Suprapubic skin (tissue), 4 donors: ENCODE data around the gene WWTR1. TPM values are rescaled to one million over a fixed set of nuclear protein-coding genes. Genes with fewer than 3 reads are reported as not detected.

Experiments used
- DNase-seq, 2 donors: peaks; one replicate each; pipeline ENCODE4 v3.0.0-alpha.2; 2019; ENCODE audit warnings: low spot score in 2 of 2
- H3K27ac ChIP-seq: fragments of 200-600 bp; sonication (generic); one replicate; pipeline ENCODE4 v1.5.1; 2019
- H3K27me3 ChIP-seq: fragments of 200-600 bp; sonication (generic); one replicate; pipeline ENCODE4 v1.5.1; 2019
- H3K36me3 ChIP-seq: fragments of 200-600 bp; sonication (generic); one replicate; pipeline ENCODE4 v1.5.1; 2019
- H3K4me1 ChIP-seq: fragments of 200-600 bp; sonication (generic); one replicate; pipeline ENCODE4 v1.5.1; 2019
- H3K4me3 ChIP-seq: fragments of 200-600 bp; sonication (generic); one replicate; pipeline ENCODE4 v1.5.1; 2019; ENCODE audit warnings: mild to moderate bottlenecking
- H3K9me3 ChIP-seq: fragments of 200-600 bp; sonication (generic); one replicate; pipeline ENCODE4 v1.5.1; 2019
- EP300 ChIP-seq: sonication (generic); formaldehyde crosslinking; IDR thresholded peaks from one replicate; pipeline ENCODE4 v1.6.1; 2017; ENCODE audit warnings: antibody characterized with exemption
- POLR2A ChIP-seq, 2 donors: fragments of 450-650 bp; IDR thresholded peaks; one replicate each; pipeline ENCODE4 v1.6.1; 2017; ENCODE audit warnings: antibody characterized with exemption in 2 of 2, mild to moderate bottlenecking in 2 of 2, moderate library complexity in 2 of 2
- POLR2AphosphoS5 ChIP-seq, 3 donors: sonication (generic); formaldehyde crosslinking; IDR thresholded peaks; one replicate each; pipeline ENCODE4 v1.6.1; 2017; ENCODE audit warnings: antibody characterized with exemption in 3 of 3
- WGBS: methylation state at CpG from one replicate; pipeline ENCODE4 v1.1.5; 2018; 5-methylcytosine and 5-hydroxymethylcytosine counted together
- total RNA-seq, 4 donors: library from RNA; depleted of rRNA; stranded (reverse); fragments of >200 nt; gene quantifications; one replicate each; pipeline ENCODE4 v1.1.0, GENCODE V29; 2016
- TF ChIP-seq, protein P1 (sequence below), 2 donors: fragments of 200-600 bp in 1 of 2; fragments of 450-650 bp in 1 of 2; sonication (generic) in 1 of 2; IDR thresholded peaks; one replicate each; pipeline ENCODE4 v1.5.1; 2016 to 2019; ENCODE audit warnings: antibody characterized with exemption in 2 of 2, mild to moderate bottlenecking in 1 of 2, moderate library complexity in 1 of 2

Gene WWTR1
- total RNA-seq, 4 donors from 2014 or later, result 33.0 to 68.9 (median 52.1) TPM

DNA sequence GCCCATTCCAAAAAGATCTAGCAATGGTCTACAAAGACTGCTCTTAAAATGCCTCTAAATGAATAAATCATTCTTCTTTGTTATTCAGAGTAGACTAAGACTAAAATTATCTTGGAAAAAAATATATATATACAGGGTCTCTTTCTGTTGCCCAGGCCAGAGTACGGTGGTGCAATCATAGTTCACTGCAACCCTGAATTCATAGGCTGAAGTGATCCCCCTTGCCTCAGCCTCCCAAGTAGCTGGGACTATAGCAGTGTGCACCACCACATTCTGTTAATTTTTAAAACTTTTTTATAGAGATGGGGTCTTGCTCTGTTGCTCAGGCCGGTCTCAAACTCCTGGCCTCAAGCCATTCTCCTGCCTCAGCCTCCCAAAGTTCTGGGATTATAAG, 18.7 kb downstream of the WWTR1 start:
- peak overlapping the region; percentile 27 for H3K4me3 ChIP-seq

DNA sequence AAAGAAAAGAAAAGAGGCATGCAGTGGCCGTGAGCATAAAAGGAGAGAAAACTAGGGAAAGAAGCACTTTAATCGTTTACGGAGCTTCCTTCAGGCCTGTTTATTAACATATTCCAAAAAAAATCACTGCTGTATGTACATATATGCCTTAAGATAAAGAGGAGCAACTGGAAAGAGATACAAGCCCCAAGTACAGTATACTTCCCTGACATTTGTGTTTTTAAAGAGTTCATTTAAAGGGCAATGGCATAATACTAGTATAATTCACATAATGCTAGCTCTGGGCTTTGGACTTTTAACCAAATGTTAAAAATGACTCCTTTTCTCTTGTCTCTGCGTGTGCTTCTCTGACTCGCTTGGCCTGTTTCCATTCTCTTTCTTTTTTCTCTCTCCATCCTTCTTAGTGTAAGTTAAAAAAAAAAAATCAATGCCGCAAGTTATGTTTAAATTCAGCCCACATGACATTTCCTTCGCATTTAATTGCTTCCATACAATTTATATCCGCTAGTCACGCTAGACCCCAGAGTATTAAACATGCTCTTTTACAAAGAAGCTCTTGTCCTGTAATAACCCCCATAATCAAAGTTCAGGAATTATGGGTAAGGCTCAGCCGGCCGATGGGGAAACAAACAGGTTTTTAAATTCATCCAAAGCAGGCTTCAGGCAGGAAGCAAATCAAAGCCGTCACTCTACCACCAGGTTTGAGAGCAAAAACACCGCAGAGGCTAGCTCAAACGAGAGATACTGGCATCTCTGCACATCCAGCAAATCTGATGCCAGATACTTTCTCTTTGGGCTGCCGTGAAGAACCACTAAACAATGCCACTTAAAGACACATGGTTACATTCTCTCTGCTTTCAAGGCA, 19.4 kb downstream of the WWTR1 start:
- no peak for DNase-seq
- peak overlapping the region; percentile 27 for H3K4me3 ChIP-seq
- WGBS, result 24% methylated on average over 15 of the region's 15 CpGs
- H3K27me3 ChIP-seq, result no peaks in the 10 kb centered on the region
- peaks cover 54% of the 10 kb centered on the region for H3K4me1 ChIP-seq
- peak overlapping the region; percentile 42 for H3K27ac ChIP-seq
- no peaks in the 10 kb centered on the region for H3K36me3 ChIP-seq
- TF ChIP-seq POLR2AphosphoS5 (IDR thresholded peaks at IDR 0.05) (no peak), EP300 (no peak), POLR2A (IDR thresholded peaks at IDR 0.05) (no peak)
- TF ChIP-seq, protein P1, sequence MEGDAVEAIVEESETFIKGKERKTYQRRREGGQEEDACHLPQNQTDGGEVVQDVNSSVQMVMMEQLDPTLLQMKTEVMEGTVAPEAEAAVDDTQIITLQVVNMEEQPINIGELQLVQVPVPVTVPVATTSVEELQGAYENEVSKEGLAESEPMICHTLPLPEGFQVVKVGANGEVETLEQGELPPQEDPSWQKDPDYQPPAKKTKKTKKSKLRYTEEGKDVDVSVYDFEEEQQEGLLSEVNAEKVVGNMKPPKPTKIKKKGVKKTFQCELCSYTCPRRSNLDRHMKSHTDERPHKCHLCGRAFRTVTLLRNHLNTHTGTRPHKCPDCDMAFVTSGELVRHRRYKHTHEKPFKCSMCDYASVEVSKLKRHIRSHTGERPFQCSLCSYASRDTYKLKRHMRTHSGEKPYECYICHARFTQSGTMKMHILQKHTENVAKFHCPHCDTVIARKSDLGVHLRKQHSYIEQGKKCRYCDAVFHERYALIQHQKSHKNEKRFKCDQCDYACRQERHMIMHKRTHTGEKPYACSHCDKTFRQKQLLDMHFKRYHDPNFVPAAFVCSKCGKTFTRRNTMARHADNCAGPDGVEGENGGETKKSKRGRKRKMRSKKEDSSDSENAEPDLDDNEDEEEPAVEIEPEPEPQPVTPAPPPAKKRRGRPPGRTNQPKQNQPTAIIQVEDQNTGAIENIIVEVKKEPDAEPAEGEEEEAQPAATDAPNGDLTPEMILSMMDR (IDR thresholded peaks at IDR 0.05), result no peak
- H3K9me3 ChIP-seq, result no peaks in the 10 kb centered on the region

More for the DNA sequence above, 18.7 kb downstream of the WWTR1 start:
- Histone ChIP-seq H3K9me3 (no peaks in the 10 kb centered on the region), H3K36me3 (no peaks in the 10 kb centered on the region), H3K4me1 (peaks cover 56% of the 10 kb centered on the region), H3K27ac (peak overlapping the region; percentile 42), H3K27me3 (no peaks in the 10 kb centered on the region)
- WGBS, result 72% methylated on average over 2 of the region's 2 CpGs
- TF ChIP-seq EP300, result no peak
- TF ChIP-seq, protein P1 (IDR thresholded peaks at IDR 0.05), result no peak
- no peak for TF ChIP-seq POLR2AphosphoS5 (IDR thresholded peaks at IDR 0.05)
- no peak for TF ChIP-seq POLR2A (IDR thresholded peaks at IDR 0.05)
- no peak for DNase-seq

DNA sequence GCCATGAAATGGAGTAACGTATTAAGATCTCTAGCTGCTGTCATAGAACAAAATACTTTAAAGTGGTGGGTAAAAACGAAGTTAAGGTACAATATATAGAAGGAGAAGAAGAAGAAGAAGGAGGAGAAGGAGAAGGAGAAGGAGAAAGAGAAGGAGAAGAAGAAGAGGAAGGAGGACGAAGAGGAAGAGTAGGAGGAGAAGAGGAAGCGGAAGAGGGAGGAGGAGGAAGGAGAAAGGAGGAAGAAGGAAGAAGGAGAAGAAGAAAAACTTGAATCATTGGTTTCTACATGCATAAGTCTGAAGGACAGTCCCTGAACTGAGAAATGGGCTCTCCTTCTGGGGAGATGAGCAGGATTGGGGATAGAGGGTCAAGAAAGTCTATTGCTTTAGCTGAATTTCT, 22.4 kb downstream of the WWTR1 start:
- Histone ChIP-seq H3K4me3 (no peak overlapping the region), H3K27me3 (no peaks in the 10 kb centered on the region), H3K4me1 (peaks cover 33% of the 10 kb centered on the region), H3K36me3 (no peaks in the 10 kb centered on the region), H3K27ac (no peak overlapping the region), H3K9me3 (no peaks in the 10 kb centered on the region)
- no peak for TF ChIP-seq POLR2A (IDR thresholded peaks at IDR 0.05)
- TF ChIP-seq, protein P1 (IDR thresholded peaks at IDR 0.05), result no peak
- no peak for TF ChIP-seq EP300
- TF ChIP-seq POLR2AphosphoS5 (IDR thresholded peaks at IDR 0.05), result no peak
- WGBS, result 94% methylated on average over 4 of the region's 4 CpGs
- no peak for DNase-seq

DNA sequence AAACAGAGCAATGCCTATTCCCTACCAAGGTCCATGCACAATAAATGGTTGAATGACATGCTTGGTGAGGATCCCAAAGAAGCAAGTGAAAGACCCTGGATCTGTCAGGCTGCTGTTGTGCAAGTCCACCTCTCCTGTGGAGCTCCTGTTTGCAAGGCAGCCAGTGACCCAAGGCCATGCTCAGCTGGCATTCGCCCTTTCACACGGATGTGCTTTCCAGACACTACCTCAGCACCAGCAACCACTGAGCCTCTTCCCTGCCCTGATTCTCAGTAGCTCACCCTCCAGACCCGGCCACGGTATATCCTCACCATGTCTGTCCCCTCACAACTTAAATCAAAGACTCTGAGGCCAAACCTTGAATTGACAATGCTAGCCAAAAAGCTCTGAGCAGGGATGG, 23.3 kb downstream of the WWTR1 start:
- TF ChIP-seq POLR2AphosphoS5 (IDR thresholded peaks at IDR 0.05) (no peak), EP300 (no peak), POLR2A (IDR thresholded peaks at IDR 0.05) (no peak)
- TF ChIP-seq, protein P1 (IDR thresholded peaks at IDR 0.05), result no peak
- Histone ChIP-seq H3K4me1 (peaks cover 39% of the 10 kb centered on the region), H3K27ac (no peak overlapping the region), H3K36me3 (no peaks in the 10 kb centered on the region), H3K9me3 (no peaks in the 10 kb centered on the region), H3K4me3 (no peak overlapping the region), H3K27me3 (no peaks in the 10 kb centered on the region)
- 85% methylated on average over 4 of the region's 4 CpGs for WGBS
- DNase-seq, result no peak

DNA sequence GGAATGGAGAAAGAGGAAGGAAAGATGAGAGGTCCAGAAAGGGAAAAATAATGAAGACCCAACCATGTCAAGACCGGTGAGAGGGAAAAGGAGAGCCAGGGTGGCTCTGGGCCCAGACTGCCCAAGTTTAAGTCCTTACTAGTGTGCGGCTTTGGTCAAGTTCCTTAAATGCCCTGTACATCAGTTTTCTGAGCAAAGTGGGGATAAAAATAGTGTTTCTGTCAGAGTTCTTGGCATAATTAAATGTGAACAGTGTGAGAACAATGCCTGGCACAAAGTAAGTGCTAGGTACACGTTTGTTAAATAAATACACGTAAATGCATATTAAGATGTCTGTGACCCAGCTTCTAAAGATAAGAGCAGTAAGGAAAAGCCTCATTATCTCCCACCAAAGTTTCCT, 23.8 kb downstream of the WWTR1 start:
- H3K36me3 ChIP-seq, result no peaks in the 10 kb centered on the region
- 72% methylated on average over 4 of the region's 4 CpGs for WGBS
- H3K27me3 ChIP-seq, result no peaks in the 10 kb centered on the region
- no peak for TF ChIP-seq POLR2A (IDR thresholded peaks at IDR 0.05)
- no peaks in the 10 kb centered on the region for H3K9me3 ChIP-seq
- DNase-seq, result no peak
- no peak overlapping the region for H3K4me3 ChIP-seq
- no peak overlapping the region for H3K27ac ChIP-seq
- H3K4me1 ChIP-seq, result peaks cover 35% of the 10 kb centered on the region
